HG02623 (cell line): Measurements from ENCODE around the gene HNF1B.
"Not testable (repeated sequence)": the region's sequence is repeated elsewhere in the genome, so short reads cannot be mapped to it uniquely, and the experiment has no call there.

ENCODE experiments used
- ATAC-seq: cut with Tn5 transposase; IDR thresholded peaks from one replicate; pipeline ENCODE4 v1.9.1; 2021; ENCODE audit warnings: moderate library complexity; ENCODE audit not compliant: unreplicated experiment

Gene HNF1B

DNA sequence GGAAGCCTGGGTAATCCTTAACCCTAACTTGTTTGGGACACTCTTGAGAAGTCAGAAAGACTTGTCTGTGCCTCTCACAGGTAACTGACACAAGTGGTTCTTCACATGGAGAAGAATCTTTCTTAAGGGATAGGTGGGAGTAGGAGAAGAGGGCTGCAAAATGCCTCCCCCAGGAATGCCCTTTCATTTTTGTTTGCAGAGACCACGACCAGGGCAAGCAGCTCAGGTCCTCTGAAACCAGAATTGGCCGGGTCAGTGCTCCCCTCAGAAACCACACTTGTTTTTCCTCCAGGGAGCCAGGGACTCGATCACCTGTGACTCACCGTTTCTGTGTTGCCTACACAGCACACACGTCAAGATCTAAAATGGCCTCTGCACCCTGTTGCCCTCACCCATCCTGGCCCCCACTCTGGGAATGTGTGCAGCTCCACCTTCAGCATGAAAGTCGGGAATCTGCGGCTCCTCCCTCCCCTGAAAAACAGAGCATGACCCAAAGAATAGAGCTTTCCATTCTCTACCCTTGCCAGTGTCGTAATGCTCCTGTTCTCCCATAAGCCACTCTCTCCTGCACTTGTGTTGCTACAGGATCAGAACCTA, 36.1 kb downstream of the HNF1B start:
- ATAC-seq = no peak

- no peak for ATAC-seq
Measured at GRCh38 chr17:37708008-37708615, 36.7 kb downstream of the HNF1B start.

DNA sequence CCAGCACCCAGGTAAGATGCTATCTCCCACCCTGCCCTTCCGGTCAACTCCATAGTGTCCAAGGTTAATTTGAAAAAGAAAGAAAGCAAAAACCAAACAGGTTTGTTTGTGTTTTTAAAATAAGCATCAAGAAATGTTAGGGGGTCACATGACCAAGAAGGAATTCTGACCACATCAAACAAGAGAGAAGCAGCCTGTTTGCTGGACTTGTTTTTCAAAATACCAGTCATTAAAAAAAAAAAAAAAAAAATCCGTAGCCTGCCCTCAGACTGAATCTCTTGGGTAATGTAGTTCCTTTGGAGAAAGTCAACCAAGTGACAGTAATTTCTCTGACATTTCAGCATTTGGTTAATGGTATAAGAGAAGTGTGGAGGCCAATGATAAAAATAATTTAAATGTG, 38.4 kb downstream of the HNF1B start:
- ATAC-seq = no peak

DNA sequence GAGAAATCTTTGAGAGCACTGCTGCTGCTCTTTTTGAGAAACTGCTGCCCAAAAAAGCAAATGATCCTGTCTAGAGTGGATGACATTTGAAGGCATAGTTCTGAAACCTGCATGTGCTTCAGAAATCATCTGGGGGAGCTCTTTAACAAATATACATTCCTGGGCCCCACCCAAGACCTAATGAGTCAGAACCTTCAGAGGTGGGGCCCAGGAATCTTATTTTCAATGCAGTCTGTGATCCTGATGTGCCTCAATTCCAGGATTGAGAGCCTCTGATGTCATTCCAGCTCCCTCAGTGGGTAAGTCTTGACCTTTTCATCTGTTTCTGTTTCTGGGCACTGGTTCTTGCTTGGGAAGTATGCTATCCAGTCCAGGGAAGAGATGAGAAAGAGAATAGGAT, 42.3 kb downstream of the HNF1B start:
- ATAC-seq = no peak

GRCh38 chr17:37701496-37701898, 43.4 kb downstream of the HNF1B start:
- ATAC-seq = no peak

DNA sequence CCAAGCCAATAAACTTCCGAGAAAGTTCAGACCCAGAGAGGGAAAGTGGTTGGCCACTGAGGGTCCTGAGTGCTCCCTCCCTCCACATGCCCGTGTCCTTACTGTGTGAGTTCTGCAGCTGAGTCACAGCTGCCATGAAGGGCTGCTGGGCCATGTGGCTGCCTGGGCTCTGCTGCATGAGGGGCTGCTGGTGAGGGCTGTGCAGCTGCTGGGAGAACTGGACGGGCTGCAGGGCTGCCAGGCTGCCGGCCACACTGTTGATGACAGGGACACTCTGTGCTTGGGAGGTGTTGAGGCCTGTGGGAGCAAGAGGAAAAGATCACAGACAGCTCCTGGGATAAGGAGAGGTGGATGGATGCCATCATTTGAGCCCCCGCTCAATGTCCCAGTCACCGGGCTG, 44.0 kb downstream of the HNF1B start:
- no peak for ATAC-seq

GRCh38 chr17:37699285-37699973, 45.4 kb downstream of the HNF1B start:
- ATAC-seq = no peak

- ATAC-seq = no peak
Measured at GRCh38 chr17:37698911-37699255, 46.0 kb downstream of the HNF1B start.

DNA sequence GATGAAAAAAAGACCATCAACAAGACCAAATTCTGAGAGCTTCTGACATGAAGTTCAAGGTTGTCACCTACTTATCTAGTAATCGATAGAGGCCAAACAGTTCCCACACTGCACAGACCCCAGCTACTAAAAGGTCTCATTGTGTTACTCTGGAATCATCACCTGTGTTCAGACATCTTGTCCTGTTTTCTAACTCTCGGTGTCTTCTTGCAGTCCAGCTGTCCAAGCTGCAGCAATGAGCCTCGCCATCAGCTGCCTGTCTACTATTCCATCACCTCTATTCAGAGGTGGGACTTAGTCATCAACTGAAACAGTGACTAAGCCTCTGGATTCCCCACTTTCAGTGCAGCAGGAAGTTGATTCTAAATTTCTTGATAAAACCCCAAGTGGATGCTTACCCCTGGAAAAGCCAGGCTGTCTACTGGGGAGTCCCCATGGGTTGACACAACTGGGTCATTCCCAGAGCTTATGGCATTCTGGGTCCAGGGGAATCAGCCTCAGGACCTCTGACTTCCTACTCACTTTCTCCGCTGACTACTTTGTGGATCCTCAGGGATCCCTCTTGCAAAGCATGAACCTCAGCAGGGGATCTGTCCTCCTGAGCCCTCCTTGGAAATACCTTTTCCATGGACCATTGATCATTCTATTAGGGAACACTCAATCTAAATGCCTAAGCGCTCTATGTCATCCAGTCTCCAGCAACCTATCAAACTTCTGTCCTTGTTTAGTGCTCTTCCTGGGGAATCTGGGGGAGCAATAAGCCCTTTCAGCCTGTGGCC, 46.5 kb downstream of the HNF1B start:
- no peak for ATAC-seq

- ATAC-seq = no peak
Measured at GRCh38 chr17:37697381-37697780, 47.5 kb downstream of the HNF1B start.

GRCh38 chr17:37696366-37696765, 48.5 kb downstream of the HNF1B start:
- ATAC-seq = no peak

DNA sequence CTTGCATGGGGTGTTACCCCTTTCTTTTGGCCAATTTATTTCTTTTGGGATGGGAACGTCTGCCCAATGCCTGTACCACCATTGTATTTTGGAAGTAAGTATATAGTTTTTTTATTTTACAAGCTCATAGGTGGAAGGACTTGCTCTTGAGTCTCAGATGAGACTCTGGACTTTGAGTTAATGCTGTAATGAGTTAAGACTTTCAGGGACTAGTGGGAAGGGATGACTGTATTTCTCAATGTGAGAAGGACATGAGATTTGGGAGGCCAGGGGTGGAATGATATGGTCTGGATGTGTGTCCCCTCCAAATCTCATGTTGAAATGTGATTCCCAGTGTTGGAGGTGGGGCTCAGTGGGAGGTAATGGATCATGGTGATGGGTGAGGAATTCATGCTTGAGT, 49.1 kb downstream of the HNF1B start:
- no peak for ATAC-seq

DNA sequence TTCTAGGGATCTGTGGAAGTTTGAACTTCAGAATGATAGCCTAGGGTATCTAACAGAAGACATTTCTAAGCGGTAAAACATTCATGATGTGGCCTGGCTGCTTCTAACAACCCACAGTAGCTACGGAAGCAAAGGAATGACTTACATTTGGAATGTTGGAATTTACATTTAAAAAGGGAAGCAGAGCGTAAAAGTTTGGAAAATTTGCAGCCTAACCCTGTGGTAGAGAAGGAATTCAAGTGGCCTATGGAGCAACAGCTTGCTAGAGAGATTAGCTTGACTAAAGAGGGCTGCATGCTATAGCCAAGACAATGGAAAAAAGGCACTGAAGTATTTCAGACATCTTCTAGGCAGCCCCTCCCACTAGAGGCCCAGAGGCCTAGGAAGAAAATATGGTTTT, 50.1 kb downstream of the HNF1B start:
- ATAC-seq = no peak

DNA sequence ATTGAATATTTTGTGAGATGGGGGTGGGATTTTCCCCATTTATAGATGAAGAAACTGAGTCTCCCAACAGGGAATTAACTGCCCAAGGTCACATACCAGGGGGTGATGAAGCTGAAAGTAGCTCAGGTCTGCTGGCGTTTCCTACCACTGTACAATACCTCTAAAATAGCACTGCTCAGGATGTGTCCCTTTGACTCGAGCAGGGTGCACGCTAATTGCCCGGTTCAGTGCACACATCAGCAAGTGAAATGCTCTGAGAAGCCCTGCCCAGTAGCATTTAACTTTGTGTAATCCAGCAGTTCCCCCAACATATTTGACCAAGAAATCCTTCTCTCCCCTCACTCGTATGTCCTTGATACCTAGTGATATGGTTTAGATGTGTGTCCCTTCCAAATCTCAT, 51.5 kb downstream of the HNF1B start:
- no peak for ATAC-seq

DNA sequence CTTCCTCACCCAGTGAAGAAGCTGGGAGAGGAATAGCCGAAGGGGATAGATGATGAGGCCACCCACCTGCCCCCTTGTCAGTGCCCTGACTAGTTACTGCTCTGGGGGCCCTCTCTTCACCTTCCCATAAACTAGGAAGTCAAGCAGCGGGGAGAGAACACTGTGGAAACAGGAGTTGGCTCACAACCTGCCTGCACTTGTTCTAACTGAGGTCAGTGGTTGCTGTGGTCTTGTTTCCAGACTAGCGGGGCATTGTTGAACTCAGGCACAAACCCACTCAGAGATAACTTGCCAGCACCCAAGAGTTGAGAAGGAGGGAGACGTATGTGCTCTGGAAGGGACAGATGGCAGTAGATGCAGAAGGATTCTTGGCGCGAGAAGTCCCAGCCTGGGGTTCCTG, 53.1 kb downstream of the HNF1B start:
- no peak for ATAC-seq

DNA sequence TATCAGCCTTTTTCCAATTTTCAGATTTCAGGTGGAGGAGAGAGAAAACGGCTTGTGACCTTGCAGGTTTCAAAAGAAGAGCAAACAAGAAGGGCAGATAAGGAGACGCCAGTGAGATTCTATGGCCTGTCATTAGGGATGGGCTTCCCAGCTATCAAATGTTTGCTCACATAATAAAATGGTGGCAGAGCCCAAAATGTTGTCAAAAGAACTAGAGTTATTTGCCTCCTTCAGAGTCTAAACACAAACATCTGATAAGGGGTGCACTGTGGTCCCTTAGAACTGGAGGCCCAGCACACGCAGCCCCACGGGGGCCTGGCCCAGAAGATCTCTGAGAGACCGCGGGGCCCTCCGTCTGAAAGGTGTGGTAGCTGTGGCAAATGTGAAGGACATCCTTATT, 55.5 kb downstream of the HNF1B start:
- no peak for ATAC-seq

DNA sequence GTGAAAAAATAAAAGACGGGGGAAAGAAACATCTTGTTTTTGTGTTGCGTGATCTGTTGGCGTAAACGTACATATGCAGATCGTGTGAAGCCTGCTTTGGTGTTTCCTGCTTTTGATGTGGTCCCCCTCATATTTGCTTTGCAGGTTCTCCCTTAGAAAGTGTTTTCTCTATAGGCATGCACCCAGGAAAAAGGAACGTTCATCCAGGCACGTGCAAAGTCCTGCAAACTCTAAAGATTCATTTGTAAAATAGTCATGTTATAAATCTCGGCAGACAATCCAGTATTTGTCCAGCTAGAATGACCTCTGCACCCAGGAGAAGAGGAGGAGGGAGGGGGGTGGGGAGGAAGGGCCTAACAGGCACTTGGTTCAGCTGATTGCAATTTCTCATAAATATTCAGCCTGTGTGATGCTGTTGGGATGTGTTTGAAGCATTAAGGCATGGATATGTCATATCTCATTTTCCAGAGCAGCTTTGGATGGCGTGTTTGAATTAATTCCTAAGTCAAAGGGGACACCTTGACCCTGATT, 61.3 kb downstream of the HNF1B start:
- ATAC-seq = no peak

DNA sequence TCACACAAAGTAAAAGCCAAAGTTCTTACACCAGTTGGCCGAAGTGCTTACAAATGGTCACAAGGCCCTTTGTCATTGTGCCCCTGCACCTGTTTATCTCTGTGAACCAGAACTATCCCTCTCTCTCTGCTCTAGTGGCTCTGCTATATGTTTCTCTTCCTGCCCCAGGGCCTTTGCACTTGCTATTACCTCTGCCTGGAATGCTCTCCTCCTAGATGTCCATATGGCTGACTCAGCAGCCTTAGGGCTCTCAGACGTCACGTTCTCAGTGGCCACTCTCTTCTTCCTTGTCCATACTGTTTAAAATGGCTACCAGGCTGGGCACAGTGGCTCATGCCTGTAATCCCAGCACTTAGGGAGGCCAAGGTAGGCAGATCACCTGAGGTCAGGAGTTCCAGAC, 62.9 kb downstream of the HNF1B start:
- ATAC-seq = no peak

DNA sequence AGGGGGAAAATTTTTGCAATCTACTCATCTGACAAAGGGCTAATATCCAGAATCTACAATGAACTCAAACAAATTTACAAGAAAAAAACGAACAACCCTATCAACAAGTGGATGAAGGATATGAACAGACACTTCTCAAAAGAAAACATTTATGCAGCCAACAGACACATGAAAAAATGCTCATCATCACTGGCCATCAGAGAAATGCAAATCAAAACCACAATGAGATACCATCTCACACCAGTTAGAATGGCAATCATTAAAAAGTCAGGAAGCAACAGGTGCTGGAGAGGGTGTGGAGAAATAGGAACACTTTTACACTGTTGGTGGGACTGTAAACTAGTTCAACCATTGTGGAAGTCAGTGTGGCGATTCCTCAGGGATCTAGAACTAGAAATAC, 64.9 kb downstream of the HNF1B start:
- ATAC-seq = not testable (repeated sequence)

- ATAC-seq = no peak
Measured at GRCh38 chr17:37678036-37678435, 66.8 kb downstream of the HNF1B start.

GRCh38 chr17:37677021-37677420, 67.8 kb downstream of the HNF1B start:
- no peak for ATAC-seq
